ENCODE results near the gene DOK6. TPM values are rescaled to one million over a fixed set of nuclear protein-coding genes. Genes with fewer than 3 reads are reported as not detected.
A peak's percentile ranks its signal among the peaks of the same experiment; 100 is the strongest.

DOK6 gene
- total and polyA plus RNA-seq, 2 experiments from 2014 or later = 0.29 to 0.42 TPM

GRCh38 chr18:69469444-69469919, 68.8 kb downstream of the DOK6 start:
- H3K9me2 ChIP-seq (ENCODE audit: insufficient read depth) = 0 out of 2 replicates have a peak, but pooled peaks cover 3% of the 10 kb centered on the region
- TF ChIP-seq ZNF331 (CRISPR knock-in tag; IDR thresholded peaks at IDR 0.05; ENCODE audit: low read depth) (no peak), ZNF114 (CRISPR knock-in tag; IDR thresholded peaks at IDR 0.05) (no peak), CREB1 (CRISPR knock-in tag; IDR thresholded peaks at IDR 0.05; ENCODE audit: low read depth) (peak; percentile 83), CTCF (conservative IDR thresholded peaks at IDR 0.05; ENCODE audit: low read depth in 2 of 2) (peak; percentile 74 to 77), POLR2AphosphoS5 (IDR thresholded peaks at IDR 0.05; ENCODE audit: low read depth) (no peak), JUNB (IDR thresholded peaks at IDR 0.05; ENCODE audit: unreplicated experiment) (no peak)
- no peaks in the 10 kb centered on the region for H3K4me1 ChIP-seq (ENCODE audit: insufficient read depth)
- no peak overlapping the region for H3K27ac ChIP-seq (ENCODE audit: low read depth)
- no peaks in the 10 kb centered on the region for H3K79me2 ChIP-seq (replicated peaks; ENCODE audit: insufficient read depth)
- ATAC-seq (peak; percentile 91), DNase-seq (ENCODE audit: low spot score) (peak; percentile 80)
- no peaks in the 10 kb centered on the region for H3K36me3 Mint-ChIP-seq (ENCODE audit: low read depth)
- no peaks in the 10 kb centered on the region for H3K9me3 Mint-ChIP-seq
- no peak overlapping the region for H3K4me3 ChIP-seq
- H3K4me3 Mint-ChIP-seq = no peak overlapping the region
- H3K4me2 ChIP-seq = no peak overlapping the region
- no peaks in the 10 kb centered on the region for H3K36me3 ChIP-seq (ENCODE audit: insufficient read depth)
- no peaks in the 10 kb centered on the region for H4K20me1 ChIP-seq (replicated peaks; ENCODE audit: insufficient read depth)
- no peaks in the 10 kb centered on the region for H3K27me3 ChIP-seq (ENCODE audit: insufficient read depth)
- peak overlapping the region; percentile 90 for H2AFZ ChIP-seq
- H3K27me3 Mint-ChIP-seq (ENCODE audit: insufficient read depth, low read depth, poor library complexity) = peaks cover 3% of the 10 kb centered on the region
- no peaks in the 10 kb centered on the region for H3F3A ChIP-seq (replicated peaks; ENCODE audit: low read depth)
- no peaks in the 10 kb centered on the region; the same call in 2 of the 3 replicates for H3K4me1 Mint-ChIP-seq
- H3K27ac Mint-ChIP-seq = no peak overlapping the region

- H3K27me3 ChIP-seq (ENCODE audit: insufficient read depth) = no peaks in the 10 kb centered on the region
- TF ChIP-seq ZNF331 (CRISPR knock-in tag; IDR thresholded peaks at IDR 0.05; ENCODE audit: low read depth) (no peak), STAT1 (IDR thresholded peaks at IDR 0.05; ENCODE audit: unreplicated experiment) (no peak), ETS1 (IDR thresholded peaks at IDR 0.05) (no peak), NANOG (IDR thresholded peaks at IDR 0.05; ENCODE audit: borderline replicate concordance) (no peak), ZNF114 (CRISPR knock-in tag; IDR thresholded peaks at IDR 0.05) (no peak), EZH2phosphoT487 (IDR thresholded peaks at IDR 0.05; ENCODE audit: unreplicated experiment) (no peak), POLR2AphosphoS5 (IDR thresholded peaks at IDR 0.05; ENCODE audit: low read depth) (no peak), REST (IDR thresholded peaks at IDR 0.05; ENCODE audit: unreplicated experiment) (no peak), EZH2 (IDR thresholded peaks at IDR 0.05; ENCODE audit: low read depth, unreplicated experiment) (no peak)
These were observed 79.8 kb downstream of the DOK6 start for GRCh38 chr18:69480460-69480859.

More at GRCh38 chr18:69480460-69480859, 79.8 kb downstream of the DOK6 start:
- H3K9me2 ChIP-seq (ENCODE audit: insufficient read depth) = no peaks in the 10 kb centered on the region
- H3K27ac ChIP-seq (ENCODE audit: low read depth) = no peak overlapping the region
- no peaks in the 10 kb centered on the region for H4K20me1 ChIP-seq (replicated peaks; ENCODE audit: insufficient read depth)
- no peak for DNase-seq (ENCODE audit: low spot score)
- H3K27ac Mint-ChIP-seq = no peak overlapping the region
- H3K36me3 ChIP-seq (ENCODE audit: insufficient read depth) = no peaks in the 10 kb centered on the region
- no peak overlapping the region for H3K4me3 Mint-ChIP-seq
- H3K36me3 Mint-ChIP-seq (ENCODE audit: low read depth) = no peaks in the 10 kb centered on the region
- peaks cover 7% of the 10 kb centered on the region; the same call in 2 of the 3 replicates for H3K4me1 Mint-ChIP-seq
- no peak overlapping the region for H2AFZ ChIP-seq
- ATAC-seq = no peak
- peaks cover 2% of the 10 kb centered on the region for H3K27me3 Mint-ChIP-seq (ENCODE audit: insufficient read depth, low read depth, poor library complexity)
- no peaks in the 10 kb centered on the region for H3K9me3 Mint-ChIP-seq
- no peaks in the 10 kb centered on the region for H3K79me2 ChIP-seq (replicated peaks; ENCODE audit: insufficient read depth)
- H3F3A ChIP-seq (replicated peaks; ENCODE audit: low read depth) = no peaks in the 10 kb centered on the region
- H3K4me2 ChIP-seq = no peak overlapping the region
- H3K4me1 ChIP-seq (ENCODE audit: insufficient read depth) = no peaks in the 10 kb centered on the region
- H3K4me3 ChIP-seq = no peak overlapping the region
